ENCODE measurements around the gene CDC45. TPM values are rescaled to one million over a fixed set of nuclear protein-coding genes. Genes with fewer than 3 reads are reported as not detected.
A peak's percentile ranks its signal among the peaks of the same experiment; 100 is the strongest.

CDC45 gene
- total and polyA plus RNA-seq, 9 donors: 0.46 to 2.2 (median 1.1) TPM; not detected in 3

GRCh38 chr22:19525116-19525660 is 45.5 kb downstream of the CDC45 start:
- Histone ChIP-seq H3K27me3 (no peaks in the 10 kb centered on the region), H3K27ac (peak overlapping the region in 1 of 2 donors; percentile 5), H3K9me3 (no peaks in the 10 kb centered on the region), H3K36me3 (no peaks in the 10 kb centered on the region), H3K4me1 (ENCODE audit: insufficient read depth) (no peaks in the 10 kb centered on the region), H3K4me3 (no peak overlapping the region)
- intact Hi-C loops (cut with DNase I): no loop called here
- 71 to 73% (median 72%) methylated on average over 15 of the region's 15 CpGs for WGBS, 3 donors
- TF ChIP-seq CTCF (IDR thresholded peaks at IDR 0.05) (no peak), EP300 (IDR thresholded peaks at IDR 0.05) (no peak), POLR2A (IDR thresholded peaks at IDR 0.05) (no peak)
- no peak for DNase-seq

GRCh38 chr22:19525666-19526065 is 45.9 kb downstream of the CDC45 start:
- TF ChIP-seq CTCF (IDR thresholded peaks at IDR 0.05) (no peak), EP300 (IDR thresholded peaks at IDR 0.05) (no peak), POLR2A (IDR thresholded peaks at IDR 0.05) (no peak)
- 50 to 70% (median 51%) methylated on average over 3 of the region's 3 CpGs for WGBS, 3 donors
- Histone ChIP-seq H3K36me3 (no peaks in the 10 kb centered on the region), H3K27ac (no peak overlapping the region), H3K27me3 (no peaks in the 10 kb centered on the region), H3K4me1 (ENCODE audit: insufficient read depth) (no peaks in the 10 kb centered on the region), H3K4me3 (no peak overlapping the region), H3K9me3 (no peaks in the 10 kb centered on the region)
- DNase-seq: no peak
- intact Hi-C loops (cut with DNase I): no loop called here

- Histone ChIP-seq H3K4me1 (ENCODE audit: insufficient read depth) (no peaks in the 10 kb centered on the region), H3K4me3 (no peak overlapping the region), H3K27ac (no peak overlapping the region), H3K36me3 (no peaks in the 10 kb centered on the region), H3K9me3 (no peaks in the 10 kb centered on the region), H3K27me3 (no peaks in the 10 kb centered on the region)
- intact Hi-C loops (cut with DNase I): no loop called here
- DNase-seq: no peak
- no peak for TF ChIP-seq POLR2A (IDR thresholded peaks at IDR 0.05)
- TF ChIP-seq EP300 (IDR thresholded peaks at IDR 0.05): no peak
- TF ChIP-seq CTCF (IDR thresholded peaks at IDR 0.05): no peak
- 91 to 96% (median 93%) methylated on average over 11 of the region's 11 CpGs for WGBS, 3 donors
These were observed 46.5 kb downstream of the CDC45 start for GRCh38 chr22:19526076-19526701.

GRCh38 chr22:19526702-19527111 is 47.0 kb downstream of the CDC45 start:
- Histone ChIP-seq H3K36me3 (no peaks in the 10 kb centered on the region), H3K27ac (no peak overlapping the region), H3K4me1 (ENCODE audit: insufficient read depth) (no peaks in the 10 kb centered on the region), H3K27me3 (no peaks in the 10 kb centered on the region), H3K9me3 (no peaks in the 10 kb centered on the region), H3K4me3 (no peak overlapping the region)
- DNase-seq: no peak
- WGBS, 3 donors: 75 to 80% (median 78%) methylated on average over 7 of the region's 7 CpGs
- intact Hi-C loops (cut with DNase I): no loop called here
- TF ChIP-seq CTCF (IDR thresholded peaks at IDR 0.05): no peak
- TF ChIP-seq POLR2A (IDR thresholded peaks at IDR 0.05): no peak
- no peak for TF ChIP-seq EP300 (IDR thresholded peaks at IDR 0.05)

Measured in ovary (tissue), 9 donors.